Pancreas (tissue), 10 donors: Measurements from ENCODE around the gene COL28A1. TPM values are rescaled to one million over a fixed set of nuclear protein-coding genes. Genes with fewer than 3 reads are reported as not detected.

Source experiments
- ATAC-seq, 4 donors: fragments of 200-7000 bp; cut with Tn5 transposase; one replicate each; pipeline versions ENCODE4 v1.8.0 to v1.9.1; 2020; ENCODE audit warnings: mild to moderate bottlenecking in 4 of 4, moderate library complexity in 4 of 4
- DNase-seq, 6 donors: peaks; one replicate each; pipeline ENCODE4 v3.0.0-alpha.2; 2020
- FAIRE-seq: peaks from 2 replicates; lab custom pipeline; 2012; peaks lifted over from hg19 to GRCh38; lab: Jason Lieb, UNC
- H3K27ac ChIP-seq, 4 donors: fragments of 200-600 bp; sonication (generic); 1 replicate in 3 of 4; 2 replicates in 1 of 4; pipeline versions ENCODE4 v1.5.0 to v1.8.0; 2020
- H3K27me3 ChIP-seq, 4 donors: fragments of 200-600 bp; one replicate each; pipeline ENCODE4 v1.8.0; 2021
- H3K36me3 ChIP-seq, 3 donors: fragments of 200-600 bp; sonication (generic) in 1 of 3; one replicate each; pipeline versions ENCODE4 v1.5.0 to v1.8.0; 2020 to 2021
- H3K4me1 ChIP-seq, 3 donors: fragments of 200-600 bp; one replicate each; pipeline ENCODE4 v1.8.0; 2021
- H3K4me3 ChIP-seq, 4 donors: fragments of 200-600 bp; sonication (generic) in 2 of 4; one replicate each; pipeline versions ENCODE4 v1.5.0 to v1.8.0; 2020 to 2021
- H3K9me3 ChIP-seq, 4 donors: fragments of 200-600 bp; one replicate each; pipeline ENCODE4 v1.8.0; 2021
- WGBS, 2 donors: extraction: QIAGEN DNeasy Blood & Tissue Kit; methylation state at CpG; one replicate each; pipeline ENCODE4 v1.1.7; 2013; 5-methylcytosine and 5-hydroxymethylcytosine counted together
- intact Hi-C, 3 donors: fragments of 100-400 bp; cut with DNase I; formaldehyde crosslinking; loops; one replicate each; pipeline versions ENCODE4 v1.11.1 to v1.14.2; 2022
- polyA plus RNA-seq, 2 donors: library from polyadenylated mRNA; stranded (reverse); fragments of 200-250 nt; gene quantifications; one replicate each; pipeline ENCODE4 v1.2.3, GENCODE V29; 2013
- total RNA-seq, 6 donors: library from RNA; stranded (reverse); fragmentation: NEBNext Ultra II Directional in 4 of 6; extraction: Animal tissue kit (Norgen Biotek cat#: 25700) in 4 of 6; gene quantifications; one replicate each; pipeline versions ENCODE4 v1.2.1 to v1.2.4, GENCODE V29; 2021 to 2023
- TF ChIP-seq, protein P1 (sequence below), 4 donors: fragments of 200-600 bp; sonication (generic) in 3 of 4; IDR thresholded peaks; one replicate each; pipeline versions ENCODE4 v1.5.0 to v1.8.0; 2021; ENCODE audit warnings: antibody characterized with exemption in 4 of 4
- donor health status: healthy with polysubstance abuse.
- donor health status: DM: no; HTN: no; CAD: no; lungs with moderate emphysema.
- donor health status: DM: no; HTN: no; CAD: no.
- donor health status: control.
- donor health status: control.
- donor health status: Bipolar disorder and iron deficiency.
- donor health status: DM: yes; HTN: yes; CAD: no.
- donor health status: DM: no; HTN: no; CAD: no.
- donor health status: DM: no; HTN: no; CAD: no.
- donor health status: DM: yes; HTN: yes; CAD: no.

Gene COL28A1
- total and polyA plus RNA-seq, 8 donors = 0.84 to 14.4 (median 3.5) TPM

DNA sequence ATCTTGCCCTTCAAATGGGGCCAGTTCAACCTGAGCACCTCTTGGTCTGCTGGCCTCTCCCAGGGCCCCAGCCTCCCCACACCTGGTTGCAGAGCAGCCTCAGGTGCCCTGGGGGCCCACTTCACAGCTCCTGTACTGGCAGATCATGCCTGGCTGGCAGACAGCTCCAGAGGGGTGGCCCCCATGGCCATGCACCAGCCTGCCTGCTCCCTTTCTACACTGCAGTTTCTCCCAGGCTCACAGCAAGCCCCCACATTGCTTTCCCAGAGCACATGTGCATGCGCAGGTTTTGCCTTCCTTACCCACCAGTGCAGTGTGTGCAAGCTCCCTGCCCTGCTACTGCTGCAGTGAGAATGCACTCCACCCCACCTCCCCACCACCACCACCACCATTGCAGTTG lies 21.2 kb upstream of the COL28A1 start:
- peaks cover 0 to 12% (median 5%) of the 10 kb centered on the region in 3 donors for H3K4me1 ChIP-seq
- FAIRE-seq = no peak
- TF ChIP-seq, protein P1, sequence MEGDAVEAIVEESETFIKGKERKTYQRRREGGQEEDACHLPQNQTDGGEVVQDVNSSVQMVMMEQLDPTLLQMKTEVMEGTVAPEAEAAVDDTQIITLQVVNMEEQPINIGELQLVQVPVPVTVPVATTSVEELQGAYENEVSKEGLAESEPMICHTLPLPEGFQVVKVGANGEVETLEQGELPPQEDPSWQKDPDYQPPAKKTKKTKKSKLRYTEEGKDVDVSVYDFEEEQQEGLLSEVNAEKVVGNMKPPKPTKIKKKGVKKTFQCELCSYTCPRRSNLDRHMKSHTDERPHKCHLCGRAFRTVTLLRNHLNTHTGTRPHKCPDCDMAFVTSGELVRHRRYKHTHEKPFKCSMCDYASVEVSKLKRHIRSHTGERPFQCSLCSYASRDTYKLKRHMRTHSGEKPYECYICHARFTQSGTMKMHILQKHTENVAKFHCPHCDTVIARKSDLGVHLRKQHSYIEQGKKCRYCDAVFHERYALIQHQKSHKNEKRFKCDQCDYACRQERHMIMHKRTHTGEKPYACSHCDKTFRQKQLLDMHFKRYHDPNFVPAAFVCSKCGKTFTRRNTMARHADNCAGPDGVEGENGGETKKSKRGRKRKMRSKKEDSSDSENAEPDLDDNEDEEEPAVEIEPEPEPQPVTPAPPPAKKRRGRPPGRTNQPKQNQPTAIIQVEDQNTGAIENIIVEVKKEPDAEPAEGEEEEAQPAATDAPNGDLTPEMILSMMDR (IDR thresholded peaks at IDR 0.05) = no peak
- intact Hi-C loops = no loop called here
- WGBS, 2 donors = 100% methylated on average over 1 of the region's 1 CpG
- H3K27me3 ChIP-seq = no peaks in the 10 kb centered on the region
- no peaks in the 10 kb centered on the region for H3K9me3 ChIP-seq
- DNase-seq = peak in 1 of 6 donors; percentile 50
- no peak for ATAC-seq
- H3K4me3 ChIP-seq = no peak overlapping the region
- no peaks in the 10 kb centered on the region for H3K36me3 ChIP-seq
- no peak overlapping the region for H3K27ac ChIP-seq

DNA sequence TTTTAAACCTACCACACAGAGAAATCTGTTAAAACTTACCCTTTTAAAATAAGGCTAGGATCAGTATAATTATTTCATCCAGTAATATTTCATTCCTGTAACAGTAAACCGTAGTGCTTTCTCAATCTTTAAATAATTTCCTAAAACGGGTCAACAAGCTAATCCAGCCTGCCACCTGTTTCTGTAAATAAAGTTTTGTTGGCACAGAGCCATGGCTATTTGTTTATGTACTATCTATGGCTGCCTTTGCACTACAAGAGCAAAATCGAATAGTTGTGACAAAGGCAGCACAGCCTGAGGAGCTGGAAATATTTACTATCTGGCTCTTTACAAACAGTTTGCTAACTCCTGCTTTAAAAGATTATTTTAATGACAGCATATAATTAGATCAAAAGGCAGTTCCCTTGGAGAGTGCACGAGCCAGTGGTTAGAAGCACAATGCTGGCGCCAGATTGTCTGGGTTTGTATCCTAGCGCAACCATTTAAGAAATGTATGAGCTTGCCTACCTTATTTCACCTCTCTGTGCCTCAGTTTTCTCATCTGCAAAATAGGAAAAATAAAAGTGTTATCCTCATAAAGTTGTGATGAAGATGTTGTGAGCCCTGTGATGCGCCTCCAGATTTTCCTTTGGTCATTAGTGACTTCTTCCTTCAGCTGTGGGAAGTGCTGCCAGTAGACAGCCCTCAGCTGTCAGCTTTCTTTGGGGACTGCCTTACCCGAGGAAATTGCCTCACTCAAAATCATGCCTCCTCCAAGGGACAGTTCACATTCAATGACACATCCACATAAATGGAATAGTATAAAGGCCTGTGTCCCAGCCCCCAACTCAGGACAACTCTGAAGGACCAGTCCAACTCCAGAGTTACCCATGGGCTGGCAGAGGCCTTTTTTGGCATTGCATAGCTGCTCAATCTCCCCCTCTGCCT lies 19.2 kb upstream of the COL28A1 start:
- FAIRE-seq (no peak), ATAC-seq (peak in 3 of 4 donors; percentile 29 to 43 (median 40)), DNase-seq (no peak)
- Histone ChIP-seq H3K4me3 (no peak overlapping the region), H3K36me3 (no peaks in the 10 kb centered on the region), H3K27ac (no peak overlapping the region), H3K4me1 (peaks cover 0 to 12% (median 5%) of the 10 kb centered on the region in 3 donors), H3K9me3 (no peaks in the 10 kb centered on the region), H3K27me3 (no peaks in the 10 kb centered on the region)
- intact Hi-C loops = no loop called here
- WGBS, 2 donors = 50 to 53% methylated on average over 8 of the region's 8 CpGs
- TF ChIP-seq, protein P1 (IDR thresholded peaks at IDR 0.05) = no peak

DNA sequence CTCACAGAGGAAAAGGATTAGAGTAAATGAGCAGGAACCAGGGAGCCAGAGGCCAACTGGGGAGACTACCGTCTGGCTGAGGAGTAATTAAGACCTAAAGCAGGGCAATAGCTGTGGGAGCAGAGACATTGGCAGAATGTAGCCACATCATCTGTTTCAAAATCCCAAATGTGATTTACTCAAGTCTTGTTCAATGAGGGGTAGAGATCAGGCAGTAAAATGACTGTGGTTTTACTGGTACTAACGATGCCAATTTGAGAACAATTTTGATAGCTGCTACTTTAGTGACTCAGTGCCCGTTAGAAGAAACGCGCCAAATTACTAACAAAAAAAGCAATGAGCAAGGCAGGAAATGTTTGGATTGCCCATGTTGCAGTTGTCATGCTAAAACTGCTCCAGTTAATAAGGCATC lies 18.4 kb upstream of the COL28A1 start:
- peak in 1 of 4 donors; percentile 8 for ATAC-seq
- Histone ChIP-seq H3K36me3 (no peaks in the 10 kb centered on the region), H3K4me3 (no peak overlapping the region), H3K9me3 (no peaks in the 10 kb centered on the region), H3K27ac (peak overlapping the region in 1 of 4 donors; percentile 22), H3K27me3 (no peaks in the 10 kb centered on the region), H3K4me1 (peaks cover 0 to 12% (median 5%) of the 10 kb centered on the region in 3 donors)
- FAIRE-seq = no peak
- intact Hi-C loops = no loop called here
- no peak for DNase-seq
- WGBS, 2 donors = 90 to 92% methylated on average over 5 of the region's 5 CpGs
- TF ChIP-seq, protein P1 (IDR thresholded peaks at IDR 0.05) = no peak

DNA sequence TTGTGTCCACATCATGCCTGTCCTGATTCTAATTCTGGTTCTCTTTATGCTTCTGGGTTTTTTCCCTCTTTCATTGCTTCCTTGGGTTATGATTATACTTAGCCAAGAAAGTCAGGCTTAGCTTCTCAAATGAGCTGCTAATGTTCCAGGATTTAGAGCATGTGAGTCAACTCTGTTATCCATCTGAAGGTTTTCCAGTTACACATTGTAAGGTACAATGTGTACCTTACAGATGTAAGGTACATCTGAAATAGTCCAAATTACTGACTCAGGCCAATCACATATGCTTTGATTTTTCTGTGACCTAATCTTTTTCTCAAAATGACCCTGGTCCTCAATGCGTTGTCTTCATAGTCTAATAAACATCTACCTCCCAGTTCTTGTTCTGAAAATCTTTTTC lies 17.7 kb upstream of the COL28A1 start:
- intact Hi-C loops = no loop called here
- DNase-seq (no peak), ATAC-seq (peak in 2 of 4 donors; percentile 84 to 86), FAIRE-seq (no peak)
- TF ChIP-seq, protein P1 (IDR thresholded peaks at IDR 0.05) = no peak
- no peaks in the 10 kb centered on the region for H3K27me3 ChIP-seq
- H3K4me3 ChIP-seq = no peak overlapping the region
- H3K9me3 ChIP-seq = no peaks in the 10 kb centered on the region
- peak overlapping the region in 1 of 4 donors; percentile 13 for H3K27ac ChIP-seq
- H3K4me1 ChIP-seq = peaks cover 0 to 12% (median 5%) of the 10 kb centered on the region in 3 donors
- H3K36me3 ChIP-seq = no peaks in the 10 kb centered on the region
- WGBS, 2 donors = 43 to 52% methylated on average over 1 of the region's 1 CpG

DNA sequence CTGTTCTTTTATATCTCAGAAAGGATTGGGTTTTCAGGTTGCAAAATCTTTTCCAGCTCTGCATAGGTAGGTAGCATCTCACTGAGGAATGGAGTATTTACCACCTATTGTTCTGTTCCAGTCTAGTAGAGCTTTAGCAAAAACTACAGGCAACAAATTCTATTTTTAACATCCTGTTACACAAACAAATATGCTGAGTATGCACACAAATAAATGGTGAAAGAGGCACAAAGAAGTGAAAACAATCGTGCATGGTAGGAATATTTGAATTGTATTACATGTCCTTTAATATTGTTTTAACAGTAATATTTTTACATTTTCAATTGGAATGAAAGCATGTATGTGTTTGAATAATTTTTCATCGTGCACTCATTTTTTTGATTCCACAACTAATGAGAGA lies 16.5 kb upstream of the COL28A1 start:
- Histone ChIP-seq H3K36me3 (no peaks in the 10 kb centered on the region), H3K4me3 (no peak overlapping the region), H3K9me3 (no peaks in the 10 kb centered on the region), H3K27me3 (no peaks in the 10 kb centered on the region), H3K4me1 (peaks cover 0 to 12% (median 5%) of the 10 kb centered on the region in 3 donors), H3K27ac (no peak overlapping the region)
- ATAC-seq (no peak), FAIRE-seq (no peak), DNase-seq (no peak)
- TF ChIP-seq, protein P1 (IDR thresholded peaks at IDR 0.05) = no peak
- WGBS, 2 donors = 87 to 89% methylated on average over 2 of the region's 2 CpGs
- intact Hi-C loops = no loop called here
